Thyroid gland (tissue), 4 donors: ENCODE measurements around the gene CALD1.

Experiments
- POLR2A ChIP-seq, 2 donors: fragments of 450-650 bp; IDR thresholded peaks; one replicate each; pipeline ENCODE4 v1.6.1; 2017; ENCODE audit warnings: antibody characterized with exemption in 2 of 2, mild to moderate bottlenecking in 2 of 2, moderate library complexity in 1 of 2
- TF ChIP-seq, protein P1 (sequence below), 6 experiments: fragments of 200-600 bp in 3 of 6; fragments of 450-650 bp in 3 of 6; sonication (generic) in 3 of 6; IDR thresholded peaks; one replicate each; pipeline ENCODE4 v1.5.1; 2016 to 2019; ENCODE audit warnings: antibody characterized with exemption in 6 of 6, mild to moderate bottlenecking in 2 of 6, inconsistent platforms in 1 of 6, moderate library complexity in 1 of 6

DNA sequence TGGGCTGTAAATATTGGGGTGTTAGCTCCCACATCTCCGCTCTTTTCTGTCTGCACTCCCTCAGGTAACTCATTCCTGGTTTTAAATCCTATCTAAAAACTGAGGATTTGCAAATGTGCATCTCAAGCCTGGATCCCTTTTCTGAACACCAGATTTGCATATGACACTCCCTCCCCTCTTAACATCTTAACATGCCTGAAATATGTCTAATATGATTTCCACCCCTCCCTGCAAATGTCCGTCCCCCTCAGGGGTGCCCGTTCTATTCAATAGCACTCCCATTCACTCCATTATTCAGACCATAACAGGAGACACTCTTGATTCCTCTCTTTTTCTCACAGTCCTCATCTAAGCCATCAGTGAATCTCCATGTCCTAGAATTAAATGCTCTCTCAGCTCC is 8.3 kb upstream of the CALD1 start:
- no peak for TF ChIP-seq POLR2A (IDR thresholded peaks at IDR 0.05)
- TF ChIP-seq, protein P1, sequence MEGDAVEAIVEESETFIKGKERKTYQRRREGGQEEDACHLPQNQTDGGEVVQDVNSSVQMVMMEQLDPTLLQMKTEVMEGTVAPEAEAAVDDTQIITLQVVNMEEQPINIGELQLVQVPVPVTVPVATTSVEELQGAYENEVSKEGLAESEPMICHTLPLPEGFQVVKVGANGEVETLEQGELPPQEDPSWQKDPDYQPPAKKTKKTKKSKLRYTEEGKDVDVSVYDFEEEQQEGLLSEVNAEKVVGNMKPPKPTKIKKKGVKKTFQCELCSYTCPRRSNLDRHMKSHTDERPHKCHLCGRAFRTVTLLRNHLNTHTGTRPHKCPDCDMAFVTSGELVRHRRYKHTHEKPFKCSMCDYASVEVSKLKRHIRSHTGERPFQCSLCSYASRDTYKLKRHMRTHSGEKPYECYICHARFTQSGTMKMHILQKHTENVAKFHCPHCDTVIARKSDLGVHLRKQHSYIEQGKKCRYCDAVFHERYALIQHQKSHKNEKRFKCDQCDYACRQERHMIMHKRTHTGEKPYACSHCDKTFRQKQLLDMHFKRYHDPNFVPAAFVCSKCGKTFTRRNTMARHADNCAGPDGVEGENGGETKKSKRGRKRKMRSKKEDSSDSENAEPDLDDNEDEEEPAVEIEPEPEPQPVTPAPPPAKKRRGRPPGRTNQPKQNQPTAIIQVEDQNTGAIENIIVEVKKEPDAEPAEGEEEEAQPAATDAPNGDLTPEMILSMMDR (IDR thresholded peaks at IDR 0.05), result no peak
